Liver (tissue), 3 donors: ENCODE measurements around the gene SETD7.

Experiments
- CTCF ChIP-seq: fragments of 150-350 bp; IDR thresholded peaks from 2 replicates; pipeline ENCODE4 v1.5.1; 2017; ENCODE audit warnings: improper control_type of control experiment, low read depth, low read length; ENCODE audit not compliant: missing input control
- REST ChIP-seq: IDR thresholded peaks from 2 replicates; pipeline ENCODE4 v1.6.1; 2016; ENCODE audit warnings: antibody characterized with exemption, mild to moderate bottlenecking
- TAF1 ChIP-seq: conservative IDR thresholded peaks from 2 replicates; pipeline ENCODE4 v1.6.1; 2016; ENCODE audit warnings: antibody characterized with exemption, mild to moderate bottlenecking
- donor health status: healthy.
- donor health status: healthy.

GRCh38 chr4:139553751-139554641, 2.0 kb downstream of the SETD7 start:
- TF ChIP-seq TAF1: no peak
- TF ChIP-seq REST: no peak
- no peak for TF ChIP-seq CTCF
